Activated T-helper 9 cell treated with anti-CD3 and anti-CD28 coated beads, Interleukin-2, amount 50 U/mL, for 16 hours (primary cell): Measurements from ENCODE around the gene UBE2D2.
"Not testable (repeated sequence)": the region's sequence is repeated elsewhere in the genome, so short reads cannot be mapped to it uniquely, and the experiment has no call there.

Experiments
- DNase-seq: peaks from one replicate; pipeline ENCODE4 v3.0.0-alpha.2; 2020; ENCODE audit warnings: low read depth

Gene UBE2D2

GRCh38 chr5:139560752-139561654 is at the start of gene UBE2D2:
Gene UBE2D2, plus strand, starts transcription at chr5:139561339. Its CDS starts 453 bp downstream, at chr5:139561792.
- peak; percentile 95 for DNase-seq

DNA sequence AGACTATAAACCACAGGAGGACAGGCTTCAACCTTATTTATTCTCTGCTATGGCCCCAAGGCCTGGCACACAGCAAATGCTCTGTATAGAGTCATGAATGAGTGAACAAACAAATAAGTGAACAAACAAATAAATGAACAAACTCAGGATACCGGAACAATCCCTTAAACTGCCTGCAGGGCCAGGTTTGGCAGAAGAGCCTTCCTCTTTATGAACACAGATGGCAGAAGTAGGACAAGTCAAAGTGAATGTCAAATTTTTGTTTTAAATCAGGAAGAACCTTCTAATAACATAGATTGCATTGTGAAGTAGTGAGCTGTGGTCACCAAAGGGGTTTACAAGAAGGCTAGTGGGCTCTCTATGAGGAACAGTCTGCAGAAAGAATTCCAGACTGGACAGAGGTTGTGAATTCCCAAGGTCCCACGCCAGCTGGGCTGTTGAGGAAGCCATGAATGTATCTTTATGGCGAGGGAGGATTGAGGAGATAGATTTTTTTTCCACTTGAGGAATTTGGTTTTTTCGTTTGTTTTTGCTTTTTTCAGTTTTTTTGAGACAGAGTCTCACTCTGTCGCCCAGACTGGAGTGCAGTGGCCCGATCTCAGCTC is 48.3 kb upstream of the UBE2D2 start:
- no peak for DNase-seq

DNA sequence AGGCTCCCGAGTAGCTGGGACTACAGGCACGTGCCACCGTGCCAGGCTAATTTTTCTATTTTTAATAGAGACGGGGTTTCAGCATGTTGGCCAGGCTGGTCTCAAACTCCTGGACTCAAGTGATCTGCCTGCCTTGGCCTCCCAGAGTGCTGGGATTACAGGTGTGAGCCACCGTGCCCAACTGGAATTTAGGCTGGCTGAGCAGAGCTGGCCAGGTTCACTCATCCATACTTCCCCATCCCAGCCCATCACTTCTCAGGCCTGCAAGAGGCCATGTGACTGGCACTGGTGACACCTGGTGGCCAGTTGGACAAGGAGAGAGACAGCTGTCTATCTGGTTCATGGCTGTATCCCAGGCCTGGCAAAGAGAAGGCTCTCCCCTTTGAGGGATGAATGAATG is 47.7 kb upstream of the UBE2D2 start:
- DNase-seq = peak; percentile 65

- DNase-seq = no peak
These were observed 47.2 kb upstream of the UBE2D2 start for GRCh38 chr5:139513852-139514485.

- no peak for DNase-seq
These were observed 46.7 kb upstream of the UBE2D2 start for GRCh38 chr5:139514486-139514856.

DNA sequence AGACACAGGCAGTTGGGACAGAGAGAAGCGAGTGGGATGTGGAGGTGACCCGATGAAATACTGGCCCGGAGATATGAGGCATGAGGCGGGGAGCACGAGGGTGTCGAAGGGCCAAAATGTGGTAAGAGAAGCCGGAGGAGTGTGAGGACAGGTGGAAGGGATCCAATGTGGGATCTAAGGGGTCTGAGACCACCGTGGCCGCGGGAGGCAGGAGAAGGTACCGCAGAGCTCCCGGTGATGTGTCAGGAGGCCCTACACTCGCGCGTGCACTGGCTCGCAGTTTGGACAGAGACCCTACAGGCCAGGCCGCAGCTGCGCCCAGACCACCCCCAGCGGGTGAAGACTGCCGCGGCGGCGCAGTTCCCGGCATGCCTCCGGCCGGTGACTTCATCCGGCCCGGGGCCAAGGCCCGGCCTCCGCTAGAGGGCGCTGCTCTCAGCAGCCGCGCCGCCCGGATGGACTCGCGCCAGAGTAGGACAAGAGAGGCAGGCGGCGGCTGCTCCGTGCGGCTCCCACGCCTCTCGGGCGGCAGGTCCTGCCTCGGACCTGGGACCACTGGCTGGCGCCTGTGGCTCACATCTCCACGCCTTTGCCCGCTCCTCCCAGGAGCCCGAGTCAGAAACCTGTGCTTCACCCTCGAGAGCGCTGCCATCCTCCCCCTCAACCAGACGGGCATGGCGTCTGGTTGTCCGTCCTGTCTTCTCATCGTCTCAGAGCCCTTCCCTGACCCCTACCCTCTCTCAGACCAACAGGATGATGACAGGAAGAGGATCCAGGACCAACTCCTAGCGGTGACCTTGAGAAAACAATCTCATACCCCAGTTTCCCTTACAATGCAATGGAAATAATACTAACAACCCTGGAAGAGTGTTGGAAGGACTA is 43.2 kb upstream of the UBE2D2 start:
- peak; percentile 83 for DNase-seq

DNA sequence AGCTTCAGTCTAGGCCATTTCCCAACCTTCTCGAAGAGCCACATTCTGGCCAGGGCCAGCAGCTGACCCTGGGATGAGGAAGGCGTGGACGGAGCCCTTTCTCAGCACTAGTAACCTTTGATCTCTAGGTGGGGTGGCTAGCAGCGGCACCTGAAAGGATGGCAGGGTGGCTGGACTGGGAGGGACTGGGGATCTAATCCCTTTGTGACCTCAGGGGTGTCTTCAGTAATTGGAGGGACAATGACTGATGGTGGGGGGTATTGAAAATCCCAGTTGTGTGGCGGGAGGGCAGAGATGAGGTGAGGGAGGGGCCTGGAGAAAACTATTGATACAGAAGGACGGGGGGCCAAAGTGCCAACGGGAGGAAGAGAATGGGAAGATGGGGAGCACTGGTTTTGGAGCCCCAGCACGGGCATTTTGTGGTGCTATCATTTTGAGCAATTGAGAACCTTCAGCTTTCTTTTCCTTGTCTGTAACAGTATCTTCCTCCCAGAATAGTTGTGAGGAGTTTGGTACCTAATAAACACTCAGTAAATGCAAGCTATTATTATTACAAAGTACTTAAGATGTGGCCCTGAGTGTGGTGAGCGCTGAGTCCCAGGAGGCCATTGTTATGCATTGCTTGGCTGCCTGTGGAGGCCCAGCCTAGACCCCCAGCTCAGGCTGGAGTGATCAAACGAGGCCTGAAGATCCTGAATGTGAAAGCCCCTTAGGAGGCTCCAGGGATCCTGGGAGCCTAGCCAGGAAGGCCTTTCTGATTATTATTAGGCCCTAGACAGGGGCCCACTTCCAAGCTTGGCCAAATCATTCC is 37.3 kb upstream of the UBE2D2 start:
- no peak for DNase-seq

DNA sequence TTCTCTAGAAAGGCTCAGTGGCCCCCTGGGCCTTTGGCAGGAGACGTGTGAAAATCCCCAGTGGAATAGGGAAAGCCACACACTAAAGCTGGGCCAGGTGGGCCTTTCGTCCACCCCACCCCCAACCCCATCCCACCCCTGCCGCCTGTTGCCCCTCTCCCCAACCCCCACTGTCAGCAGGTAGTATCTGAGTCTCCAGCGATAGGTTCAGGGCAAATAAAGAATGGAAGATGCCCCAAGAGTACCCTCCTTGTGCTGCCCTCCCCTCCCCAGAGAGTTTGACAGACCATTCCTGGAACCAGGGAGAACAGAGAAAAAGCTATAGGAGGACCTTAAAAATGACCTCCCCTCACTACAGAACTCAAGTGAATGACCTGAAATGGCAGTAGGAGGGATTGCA is 36.7 kb upstream of the UBE2D2 start:
- DNase-seq = no peak

DNA sequence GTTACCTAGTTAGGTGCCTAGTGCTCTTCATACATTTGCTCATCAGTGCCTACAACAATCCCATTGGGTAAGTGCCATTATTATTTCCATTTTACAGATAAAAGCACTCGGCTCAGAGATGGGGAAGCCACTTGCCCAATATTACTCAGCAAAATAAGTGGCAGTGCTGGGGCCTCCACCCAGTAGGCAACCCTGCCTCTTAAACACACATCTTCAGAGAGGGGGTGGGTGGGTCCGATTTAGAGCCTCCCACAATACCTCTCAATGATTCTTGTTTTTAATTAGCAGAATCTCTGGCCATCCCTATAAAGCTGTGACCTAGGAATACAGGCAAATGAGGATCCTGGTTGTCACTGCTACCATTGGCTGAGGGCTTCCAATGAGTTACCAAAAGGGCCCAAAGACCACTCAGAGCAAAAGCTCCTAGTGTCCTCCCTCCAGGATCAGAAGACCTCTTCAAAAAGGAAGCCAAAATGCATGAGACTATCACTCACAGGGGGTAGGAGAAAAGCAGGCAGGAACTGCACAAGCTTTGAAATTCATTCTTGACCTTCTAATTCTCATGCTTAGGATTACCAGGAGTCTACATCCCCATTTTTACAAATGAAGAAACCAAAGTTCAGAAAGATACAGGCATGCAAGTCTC is 36.1 kb upstream of the UBE2D2 start:
- no peak for DNase-seq

- not testable (repeated sequence) for DNase-seq
These were observed 35.4 kb upstream of the UBE2D2 start for GRCh38 chr5:139525586-139526308.

- DNase-seq = not testable (repeated sequence)
These were observed 34.6 kb upstream of the UBE2D2 start for GRCh38 chr5:139526309-139527089.

DNA sequence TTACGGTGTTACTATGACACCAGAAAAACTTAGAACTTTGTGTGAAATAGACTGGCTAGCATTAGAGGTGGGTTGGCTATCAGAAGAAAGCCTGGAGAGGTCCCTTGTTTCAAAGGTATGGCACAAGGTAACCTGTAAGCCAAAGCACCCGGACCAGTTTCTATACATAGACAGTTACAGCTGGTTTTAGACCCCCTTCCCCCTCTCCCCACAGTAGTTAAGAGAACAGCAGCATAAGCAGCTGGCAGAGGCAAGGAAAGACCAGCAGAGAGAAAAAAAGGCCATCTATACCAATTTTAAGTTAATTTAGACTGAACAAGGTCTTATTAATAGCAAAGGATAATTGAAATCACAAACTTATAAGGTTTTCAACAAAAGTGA is 34.1 kb upstream of the UBE2D2 start:
- not testable (repeated sequence) for DNase-seq

DNA sequence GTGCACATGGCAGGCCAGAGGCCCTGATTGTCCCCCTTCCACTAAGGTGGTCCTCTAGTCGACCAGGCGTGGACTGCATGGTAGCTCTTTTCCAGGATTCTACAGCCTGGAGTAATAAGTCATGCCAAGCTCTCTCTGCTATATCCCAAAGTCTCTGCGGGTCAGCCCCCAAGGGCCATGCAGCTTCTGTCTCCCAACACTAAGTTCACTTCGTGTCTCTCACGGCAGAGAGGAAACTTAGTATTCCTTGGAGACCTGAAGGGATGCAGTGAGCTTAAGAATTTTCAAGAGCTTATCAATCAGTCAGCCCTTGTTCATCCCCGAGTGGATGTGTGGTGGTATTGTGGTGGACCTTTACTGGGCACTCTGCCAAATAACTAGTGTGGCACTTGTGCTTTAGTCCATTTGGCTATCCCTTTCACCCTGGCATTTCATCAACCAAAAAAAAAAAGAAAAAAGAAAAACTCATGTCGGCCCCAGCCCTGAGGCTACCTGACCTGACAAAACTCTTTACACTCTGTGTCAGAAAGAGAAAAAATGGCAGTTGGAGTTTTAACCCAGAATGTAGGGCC is 33.2 kb upstream of the UBE2D2 start:
- not testable (repeated sequence) for DNase-seq

DNA sequence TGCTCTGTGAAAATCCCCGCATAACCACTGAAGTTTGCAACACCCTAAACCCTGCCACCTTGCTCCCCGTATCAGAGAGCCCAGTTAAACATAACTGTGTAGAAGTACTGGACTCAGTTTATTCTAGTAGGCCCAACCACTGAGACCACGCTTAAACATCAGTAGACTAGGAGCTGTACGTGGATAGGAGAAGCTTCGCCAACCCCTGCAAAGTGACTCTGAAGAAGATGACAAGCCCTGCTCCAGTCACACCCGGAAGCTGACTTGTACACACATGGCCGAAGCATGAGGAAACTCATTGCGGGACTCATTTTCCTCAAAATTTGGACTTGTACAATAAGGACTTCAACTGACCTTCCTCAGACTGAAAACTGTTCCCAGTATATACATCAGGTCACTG is 32.4 kb upstream of the UBE2D2 start:
- DNase-seq = not testable (repeated sequence)

GRCh38 chr5:139530079-139530478 is 31.1 kb upstream of the UBE2D2 start:
- not testable (repeated sequence) for DNase-seq

- DNase-seq = no peak
These were observed 29.4 kb upstream of the UBE2D2 start for GRCh38 chr5:139531772-139532169.

- DNase-seq = peak; percentile 8
These were observed 17.6 kb upstream of the UBE2D2 start for GRCh38 chr5:139543423-139543991.

- not testable (repeated sequence) for DNase-seq
These were observed 14.5 kb upstream of the UBE2D2 start for GRCh38 chr5:139546593-139546992.
